Mucosa of rectum (tissue), 2 donors: ENCODE data around the gene DARS1.
"Not testable (repeated sequence)": the region's sequence is repeated elsewhere in the genome, so short reads cannot be mapped to it uniquely, and the experiment has no call there.

Experiments
- H3K27ac ChIP-seq, 2 donors: one replicate each; pipeline ENCODE4 v1.7.0; 2013; ENCODE audit warnings: inconsistent platforms in 2 of 2, low read depth in 2 of 2, low read length in 2 of 2
- H3K27me3 ChIP-seq, 2 donors: one replicate each; pipeline ENCODE4 v1.7.0; 2013; ENCODE audit warnings: low read length in 2 of 2; ENCODE audit not compliant: control insufficient read depth in 2 of 2, insufficient read depth in 2 of 2
- H3K36me3 ChIP-seq, 2 donors: one replicate each; pipeline ENCODE4 v1.7.0; 2013; ENCODE audit warnings: low read length in 2 of 2; ENCODE audit not compliant: control insufficient read depth in 2 of 2, insufficient read depth in 2 of 2
- H3K4me1 ChIP-seq, 2 donors: one replicate each; pipeline ENCODE4 v1.7.0; 2013; ENCODE audit warnings: low read length in 2 of 2, mild to moderate bottlenecking in 1 of 2; ENCODE audit not compliant: control insufficient read depth in 2 of 2, insufficient read depth in 2 of 2
- H3K4me3 ChIP-seq, 2 donors: one replicate each; pipeline ENCODE4 v1.7.0; 2013; ENCODE audit warnings: low read length in 2 of 2
- H3K9ac ChIP-seq, 2 donors: one replicate each; pipeline ENCODE4 v1.7.0; 2013; ENCODE audit warnings: low read length in 2 of 2, low read depth in 1 of 2, mild to moderate bottlenecking in 1 of 2
- H3K9me3 ChIP-seq, 2 donors: one replicate each; pipeline ENCODE4 v1.7.0; 2013; ENCODE audit warnings: low read length in 2 of 2; ENCODE audit not compliant: control insufficient read depth in 2 of 2
- donor health status: healthy.
- donor health status: Normal muscosa, but diverticular disease.

The DARS1 gene

DNA sequence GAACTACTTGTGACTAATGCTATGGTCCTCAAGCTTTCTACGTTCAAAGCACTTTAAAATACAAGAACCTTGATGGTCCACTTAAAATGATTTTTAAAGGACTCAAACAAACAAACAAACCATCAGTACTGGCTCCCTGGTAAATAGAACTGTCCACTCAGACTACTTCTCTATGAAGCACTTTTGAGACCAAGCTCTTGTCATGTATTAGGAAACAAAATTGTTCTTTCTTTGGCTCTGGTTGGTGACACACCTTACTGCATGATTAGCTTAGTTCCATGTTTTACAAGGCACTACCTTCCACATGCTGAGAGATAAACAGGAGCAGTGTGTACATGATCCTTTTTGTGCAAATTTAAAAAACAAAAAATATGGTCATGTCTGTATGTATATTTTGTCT, 19.7 kb downstream of the DARS1 start:
- H3K9me3 ChIP-seq = no peaks in the 10 kb centered on the region
- no peak overlapping the region for H3K4me3 ChIP-seq
- no peak overlapping the region for H3K27ac ChIP-seq
- H3K36me3 ChIP-seq = peaks cover 0 to 5% of the 10 kb centered on the region in 2 donors
- peaks cover 0 to 3% of the 10 kb centered on the region in 2 donors for H3K4me1 ChIP-seq
- H3K27me3 ChIP-seq = no peaks in the 10 kb centered on the region
- H3K9ac ChIP-seq = no peak overlapping the region

- H3K27me3 ChIP-seq, H3K4me1 ChIP-seq, H3K9ac ChIP-seq, H3K9me3 ChIP-seq, H3K27ac ChIP-seq, H3K4me3 ChIP-seq, H3K36me3 ChIP-seq: not testable (repeated sequence)
These were observed 21.0 kb downstream of the DARS1 start for GRCh38 chr2:135964404-135964803.

- H3K27me3 ChIP-seq = no peaks in the 10 kb centered on the region
- H3K36me3 ChIP-seq = peaks cover 2 to 5% of the 10 kb centered on the region in 2 donors
- no peak overlapping the region for H3K4me3 ChIP-seq
- no peak overlapping the region for H3K9ac ChIP-seq
- no peaks in the 10 kb centered on the region for H3K9me3 ChIP-seq
- peaks cover 0 to 3% of the 10 kb centered on the region in 2 donors for H3K4me1 ChIP-seq
- no peak overlapping the region for H3K27ac ChIP-seq
These were observed 21.6 kb downstream of the DARS1 start for GRCh38 chr2:135963841-135964240.

DNA sequence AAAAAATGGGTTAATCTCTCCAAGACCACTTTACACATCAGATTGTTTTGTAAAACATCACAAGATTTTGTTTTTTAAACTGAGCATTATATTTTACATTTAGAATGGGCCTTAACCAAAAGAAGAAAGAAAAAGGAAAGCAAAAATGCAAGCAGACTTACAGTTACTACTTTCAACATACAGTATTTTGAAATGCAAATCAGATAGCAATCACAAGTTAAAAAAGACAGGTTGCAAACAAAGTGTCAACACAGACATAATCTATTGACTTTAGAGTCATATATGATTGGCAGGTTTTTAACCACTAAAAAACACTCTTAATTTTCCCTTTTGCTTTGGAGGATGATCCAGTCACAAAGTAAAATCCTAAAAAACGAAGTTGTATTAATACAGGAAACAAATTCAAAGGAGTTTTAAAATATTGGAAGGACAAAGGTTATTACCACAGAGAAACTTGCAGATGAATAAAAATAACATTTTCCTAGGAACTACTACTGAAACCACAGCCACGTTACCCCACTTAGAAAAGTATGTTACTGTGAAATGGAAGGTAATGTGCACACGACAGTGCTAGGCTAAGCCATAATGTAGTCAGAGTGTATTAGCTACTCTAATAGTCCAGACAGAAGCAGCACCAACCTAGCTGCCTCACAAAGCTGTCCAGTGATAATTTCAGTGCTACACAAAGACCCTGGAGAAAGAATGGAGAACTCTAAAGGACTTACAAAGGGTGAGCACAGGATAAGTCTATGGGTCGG, 22.9 kb downstream of the DARS1 start:
- Histone ChIP-seq H3K27ac (peak overlapping the region in 1 of 2 donors; percentile 26), H3K36me3 (peaks cover 2 to 5% of the 10 kb centered on the region in 2 donors), H3K9me3 (no peaks in the 10 kb centered on the region), H3K27me3 (no peaks in the 10 kb centered on the region), H3K9ac (no peak overlapping the region), H3K4me3 (no peak overlapping the region), H3K4me1 (peaks cover 0 to 3% of the 10 kb centered on the region in 2 donors)

GRCh38 chr2:135960656-135961551, 24.5 kb downstream of the DARS1 start:
- Histone ChIP-seq H3K4me3 (no peak overlapping the region), H3K27ac (peak overlapping the region in 1 of 2 donors; percentile 27), H3K27me3 (no peaks in the 10 kb centered on the region), H3K9me3 (no peaks in the 10 kb centered on the region), H3K4me1 (peaks cover 0 to 3% of the 10 kb centered on the region in 2 donors), H3K36me3 (peaks cover 2 to 5% of the 10 kb centered on the region in 2 donors), H3K9ac (peak overlapping the region in 1 of 2 donors; percentile 9)

GRCh38 chr2:135960150-135960549, 25.3 kb downstream of the DARS1 start:
- Histone ChIP-seq H3K4me3 (no peak overlapping the region), H3K27ac (no peak overlapping the region)

GRCh38 chr2:135958927-135959326, 26.5 kb downstream of the DARS1 start:
- H3K4me3 ChIP-seq, H3K27me3 ChIP-seq, H3K9me3 ChIP-seq, H3K9ac ChIP-seq, H3K27ac ChIP-seq, H3K4me1 ChIP-seq, H3K36me3 ChIP-seq: not testable (repeated sequence)

More at GRCh38 chr2:135960150-135960549, 25.3 kb downstream of the DARS1 start:
- Histone ChIP-seq H3K36me3 (peaks cover 2 to 5% of the 10 kb centered on the region in 2 donors), H3K9ac (no peak overlapping the region), H3K27me3 (no peaks in the 10 kb centered on the region), H3K4me1 (peaks cover 0 to 3% of the 10 kb centered on the region in 2 donors), H3K9me3 (no peaks in the 10 kb centered on the region)

DNA sequence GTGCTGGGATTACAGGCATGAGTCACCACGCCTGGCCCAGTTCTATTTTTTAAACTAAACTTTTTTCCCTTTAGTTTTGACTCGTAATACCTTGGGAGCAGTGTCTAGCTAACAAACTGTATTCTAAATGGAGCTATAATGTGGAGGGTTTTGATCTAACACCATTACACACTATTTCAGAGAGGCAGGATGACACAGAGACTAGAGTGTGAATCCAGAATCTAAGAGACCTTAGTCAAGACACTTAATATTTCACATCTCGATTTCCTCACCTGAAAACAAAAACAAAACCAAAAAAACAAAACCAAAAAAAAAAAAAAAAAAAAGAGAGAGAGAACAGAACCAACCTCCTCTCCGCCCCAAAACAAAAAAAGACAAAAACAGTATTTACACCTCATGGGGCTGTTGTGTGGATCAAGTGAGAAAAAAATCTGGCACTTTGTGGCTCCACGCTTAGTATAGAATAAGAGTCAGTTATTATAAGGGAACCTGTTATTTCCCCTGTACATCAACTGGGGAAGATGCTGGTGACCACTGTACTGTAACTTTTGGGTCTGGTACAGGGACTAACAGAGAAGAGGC, 31.3 kb downstream of the DARS1 start:
- Histone ChIP-seq H3K4me3 (no peak overlapping the region), H3K4me1 (no peaks in the 10 kb centered on the region), H3K36me3 (peaks cover 0 to 7% of the 10 kb centered on the region in 2 donors), H3K27ac (no peak overlapping the region), H3K9ac (no peak overlapping the region), H3K27me3 (no peaks in the 10 kb centered on the region), H3K9me3 (no peaks in the 10 kb centered on the region)

- no peak overlapping the region for H3K27ac ChIP-seq
- H3K9ac ChIP-seq = no peak overlapping the region
- no peak overlapping the region for H3K4me3 ChIP-seq
- H3K27me3 ChIP-seq = no peaks in the 10 kb centered on the region
- H3K9me3 ChIP-seq = no peaks in the 10 kb centered on the region
- peaks cover 0 to 7% of the 10 kb centered on the region in 2 donors for H3K36me3 ChIP-seq
- H3K4me1 ChIP-seq = no peaks in the 10 kb centered on the region
These were observed 32.5 kb downstream of the DARS1 start for GRCh38 chr2:135952891-135953290.
